Amniotic epithelial cell (primary cell): Measurements from ENCODE around the gene RBM19.

Source experiments
- DNase-seq: peaks from one replicate; pipeline ENCODE4 v3.0.0-alpha.2; 2010; ENCODE audit warnings: low read depth

RBM19 gene

GRCh38 chr12:113857371-113857770 lies 108.8 kb downstream of the RBM19 start:
- DNase-seq: no peak

DNA sequence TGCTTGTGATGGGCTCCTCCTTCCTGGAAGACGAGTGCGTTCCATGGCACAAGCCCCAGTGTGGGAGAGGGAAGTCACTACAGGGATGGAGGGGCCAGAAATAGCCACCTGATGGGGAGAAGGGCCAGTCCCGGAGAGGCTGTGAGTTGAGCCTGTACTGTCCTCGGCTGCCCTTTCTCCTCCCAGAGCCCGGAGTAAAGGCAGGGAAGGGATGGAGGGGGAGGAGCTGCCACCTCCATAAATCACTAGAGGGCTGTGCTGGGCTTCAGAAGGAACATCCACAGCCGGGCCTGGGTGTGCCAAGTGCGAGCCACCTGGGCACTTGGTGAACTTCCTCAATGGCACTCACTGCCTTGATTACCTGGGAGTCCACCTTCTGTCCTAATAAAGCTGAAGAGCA lies 110.1 kb downstream of the RBM19 start:
- DNase-seq: no peak

- DNase-seq: no peak
Observed at GRCh38 chr12:113854385-113855142, 111.6 kb downstream of the RBM19 start.

DNA sequence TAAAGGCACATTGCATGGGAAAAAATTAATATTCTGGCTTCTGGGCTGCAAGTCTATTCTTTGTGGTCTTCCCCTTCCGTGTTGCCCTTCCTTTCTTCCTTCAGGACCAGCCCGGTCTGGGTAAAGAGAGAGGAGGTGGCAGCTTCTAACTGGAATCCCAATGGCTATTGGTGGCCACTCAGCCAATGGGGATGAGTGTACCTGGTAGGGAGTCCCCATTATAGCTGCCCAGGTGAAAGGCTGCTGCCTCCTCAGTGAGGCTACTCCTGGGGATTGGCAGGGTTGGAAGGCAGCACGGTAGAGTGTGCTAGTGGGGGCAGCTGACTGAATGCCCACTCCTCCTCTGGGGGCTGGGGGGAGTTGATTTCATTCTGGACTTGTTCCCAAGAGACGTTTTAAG lies 112.6 kb downstream of the RBM19 start:
- DNase-seq: no peak

DNA sequence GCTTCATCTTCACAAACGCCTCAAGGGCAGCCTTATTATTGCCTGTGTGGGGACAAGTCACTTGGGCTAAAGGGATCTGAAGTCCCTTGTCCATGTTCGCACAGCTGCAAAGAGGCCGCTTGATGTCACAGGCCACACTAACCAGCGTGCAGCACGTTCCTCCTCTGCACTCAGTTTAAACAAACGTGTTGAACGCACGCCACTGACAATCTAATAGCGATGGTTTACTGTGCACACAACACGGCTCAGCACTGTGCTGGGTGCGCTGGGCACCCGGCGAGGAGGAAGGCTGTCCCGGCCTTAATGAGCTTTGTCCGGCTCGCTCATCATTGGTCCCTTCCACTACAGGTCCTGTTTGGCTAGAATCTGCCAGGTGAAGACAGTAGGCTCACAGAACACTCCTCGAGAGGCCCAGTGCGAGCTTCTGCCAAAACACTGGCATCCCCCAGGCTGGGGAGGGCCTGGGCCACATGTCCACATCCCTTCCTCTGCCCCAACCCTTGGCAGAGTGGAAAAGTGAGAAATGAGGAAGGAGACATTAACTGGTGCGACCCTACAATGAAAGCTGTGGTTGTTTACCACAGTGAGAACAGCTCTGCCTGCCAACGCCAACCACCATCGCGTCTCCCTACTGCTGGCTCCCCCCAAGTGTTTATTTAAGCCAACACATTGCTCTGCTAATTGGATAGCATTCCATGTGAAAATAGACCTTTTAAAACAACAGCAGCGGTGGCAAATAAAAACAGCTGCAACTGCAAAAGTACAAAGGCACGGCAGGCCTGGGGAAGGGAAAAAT lies 113.2 kb downstream of the RBM19 start:
- no peak for DNase-seq

DNA sequence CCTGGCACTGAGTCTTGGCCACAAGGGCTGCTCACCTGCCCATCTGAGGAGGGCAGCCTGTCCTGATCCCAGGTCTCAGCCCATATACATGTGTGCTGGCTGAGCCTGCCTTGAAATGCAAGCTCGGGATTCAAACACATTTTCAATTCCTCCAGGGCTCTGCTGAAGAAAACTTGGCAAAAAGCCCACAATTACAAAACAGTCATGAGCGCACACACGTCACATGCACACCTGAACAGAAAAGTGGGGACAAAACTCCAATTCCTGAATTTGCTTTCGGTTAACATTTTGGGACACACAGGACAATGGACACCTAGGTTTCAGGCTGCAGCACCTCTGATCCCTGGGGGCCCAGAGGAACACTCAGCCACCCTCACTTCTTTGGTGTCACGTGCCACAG lies 113.9 kb downstream of the RBM19 start:
- DNase-seq: no peak

- no peak for DNase-seq
Observed at GRCh38 chr12:113850309-113851056, 115.6 kb downstream of the RBM19 start.

DNA sequence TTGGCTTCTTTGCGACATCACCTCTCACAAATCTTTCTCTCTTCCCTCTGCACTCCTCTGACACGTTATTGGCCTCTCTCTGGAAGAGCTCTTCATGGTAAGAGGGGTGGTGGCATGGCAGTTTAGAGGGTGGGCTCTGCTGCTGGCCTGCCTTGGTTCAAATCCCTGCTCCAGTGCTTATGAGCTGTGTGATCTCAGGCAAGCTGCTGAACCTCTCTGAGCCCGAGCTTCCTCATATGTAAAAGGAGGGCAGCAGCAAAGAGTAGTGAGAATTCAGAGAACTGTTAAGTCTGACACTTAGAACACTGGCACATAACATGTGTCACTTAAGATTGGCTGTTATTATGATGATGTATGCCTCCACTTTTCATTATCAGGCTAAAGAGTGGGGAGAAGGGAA lies 118.3 kb downstream of the RBM19 start:
- DNase-seq: no peak

DNA sequence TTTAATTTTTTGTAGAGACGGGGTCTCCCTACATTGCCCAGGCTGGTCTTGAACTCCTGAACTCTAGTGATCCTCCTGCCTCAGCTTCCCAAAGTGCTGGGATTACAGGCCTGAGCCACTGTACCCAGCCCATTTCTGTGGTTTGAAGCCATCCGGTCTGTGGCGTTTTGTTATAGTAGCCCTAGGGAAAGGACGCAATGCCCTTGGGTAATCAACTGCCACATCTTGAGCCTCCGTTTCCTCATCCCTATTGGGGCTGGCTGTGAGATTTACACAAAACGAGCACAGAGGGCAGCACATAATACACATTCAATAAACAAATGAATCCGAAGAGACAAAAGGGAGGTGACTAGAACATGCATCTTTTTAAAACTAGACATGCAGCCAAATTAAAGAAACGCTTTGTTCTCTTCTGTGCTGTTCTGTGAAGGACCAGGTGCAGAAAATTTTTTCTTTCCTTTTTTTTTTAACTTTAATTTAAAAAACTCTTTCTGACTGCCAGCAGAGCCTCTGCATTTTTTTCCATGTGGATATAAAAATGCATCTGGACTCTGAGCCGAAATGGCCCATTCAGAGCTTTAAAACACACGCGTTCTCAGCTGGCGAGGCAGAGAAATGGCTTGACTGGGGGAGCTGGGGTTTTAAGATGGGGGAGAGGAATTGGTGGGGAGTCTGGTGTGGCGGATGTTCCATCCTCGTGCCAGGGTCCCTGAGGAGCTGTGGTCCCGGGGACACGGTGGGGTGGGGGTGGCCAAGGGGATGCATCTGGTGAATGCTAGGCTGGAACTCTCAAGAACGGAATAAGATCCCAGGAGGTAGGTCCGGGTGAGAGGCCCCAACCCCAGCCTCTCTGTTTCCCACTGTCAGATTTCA lies 119.0 kb downstream of the RBM19 start:
- no peak for DNase-seq

GRCh38 chr12:113845900-113846674 lies 120.0 kb downstream of the RBM19 start:
- no peak for DNase-seq

GRCh38 chr12:113844495-113845210 lies 121.5 kb downstream of the RBM19 start:
- DNase-seq: no peak

DNA sequence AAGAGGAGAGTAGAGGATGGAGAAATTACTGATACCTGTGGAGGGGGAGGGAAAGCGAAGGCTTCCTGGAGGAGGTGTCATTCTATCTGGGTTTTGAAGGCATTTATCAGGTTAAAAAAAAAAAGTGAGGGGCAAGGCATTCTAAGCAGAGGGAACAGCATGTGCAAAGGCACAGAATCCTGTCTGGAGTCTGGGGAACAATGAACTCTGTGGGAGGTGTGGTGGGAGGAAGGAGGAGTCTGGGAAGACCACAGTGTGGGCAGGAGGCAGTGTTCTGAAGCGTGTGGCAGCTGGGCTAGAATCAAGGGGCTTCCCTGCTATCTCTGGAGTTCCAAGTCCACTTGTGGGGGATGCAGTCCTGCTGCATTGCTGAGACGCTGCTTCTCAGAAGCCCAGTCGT lies 123.4 kb downstream of the RBM19 start:
- DNase-seq: no peak

DNA sequence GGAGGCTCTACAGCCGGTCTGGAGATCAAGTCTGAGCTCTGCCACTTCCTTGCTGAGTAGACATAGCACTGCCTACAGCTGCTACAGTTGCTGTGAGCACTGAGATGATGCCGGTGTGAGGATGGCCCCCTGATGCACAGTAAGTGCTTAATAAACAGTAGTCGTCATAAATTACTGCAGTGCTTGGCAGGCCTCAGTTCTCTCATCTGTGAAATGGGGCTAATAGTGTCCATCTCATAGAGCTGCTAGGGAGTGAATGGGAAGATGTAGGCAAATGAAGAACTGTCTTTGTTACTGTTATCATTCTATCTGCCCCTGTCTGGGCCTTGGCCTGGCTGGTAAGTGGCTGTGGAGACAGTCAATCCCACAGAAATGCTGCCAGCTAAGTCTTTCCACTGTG lies 124.3 kb downstream of the RBM19 start:
- DNase-seq: no peak

DNA sequence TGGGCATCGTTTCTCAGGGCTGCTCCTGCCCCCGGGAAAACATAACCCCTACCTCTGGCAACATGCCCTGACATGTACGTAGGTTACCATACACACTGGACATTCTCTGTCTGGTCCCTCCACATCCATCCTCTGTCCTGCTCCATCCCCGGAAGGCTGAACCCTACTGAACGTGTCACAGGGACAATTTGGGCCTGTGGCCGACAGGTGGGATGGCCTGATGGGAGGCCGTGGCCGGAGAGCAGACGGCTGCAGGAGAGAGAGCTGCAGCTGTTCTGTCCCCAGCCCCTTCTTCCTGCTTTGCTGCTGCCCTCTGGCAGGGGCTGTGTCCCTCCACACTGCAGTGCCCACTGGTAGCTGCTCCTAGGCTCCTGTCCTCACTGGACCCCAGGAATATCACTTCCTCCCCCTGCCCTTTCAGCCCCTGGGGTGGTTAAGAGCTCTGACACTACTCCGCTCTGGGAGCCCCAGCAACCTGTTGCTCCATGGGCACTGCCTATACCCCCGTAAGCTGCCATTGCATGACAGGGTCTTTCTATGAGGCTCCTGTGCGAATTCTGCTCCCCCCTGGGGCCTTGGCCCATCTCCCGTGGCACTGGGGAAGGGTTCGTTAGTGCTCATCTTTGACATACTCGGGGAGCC lies 125.6 kb downstream of the RBM19 start:
- no peak for DNase-seq

DNA sequence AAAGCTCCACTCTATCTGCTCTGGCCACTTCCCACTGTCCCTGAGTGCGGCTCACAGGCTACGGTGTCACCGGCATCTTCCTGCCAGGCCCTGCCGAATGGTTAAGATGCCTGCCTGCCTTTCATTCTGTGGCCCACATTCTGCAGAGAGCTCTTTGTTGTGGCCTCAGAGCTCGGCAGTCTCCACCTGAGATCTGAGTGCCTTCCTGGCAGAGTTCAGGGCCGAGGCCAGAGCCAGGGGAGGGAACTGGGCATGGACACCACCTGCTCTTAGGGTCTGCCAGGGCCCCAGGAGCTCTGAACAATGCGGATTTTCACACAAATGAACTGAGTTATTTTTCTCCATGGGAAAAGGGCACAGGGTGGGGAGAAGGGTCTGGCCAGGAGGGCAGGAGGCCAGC lies 127.2 kb downstream of the RBM19 start:
- DNase-seq: no peak

DNA sequence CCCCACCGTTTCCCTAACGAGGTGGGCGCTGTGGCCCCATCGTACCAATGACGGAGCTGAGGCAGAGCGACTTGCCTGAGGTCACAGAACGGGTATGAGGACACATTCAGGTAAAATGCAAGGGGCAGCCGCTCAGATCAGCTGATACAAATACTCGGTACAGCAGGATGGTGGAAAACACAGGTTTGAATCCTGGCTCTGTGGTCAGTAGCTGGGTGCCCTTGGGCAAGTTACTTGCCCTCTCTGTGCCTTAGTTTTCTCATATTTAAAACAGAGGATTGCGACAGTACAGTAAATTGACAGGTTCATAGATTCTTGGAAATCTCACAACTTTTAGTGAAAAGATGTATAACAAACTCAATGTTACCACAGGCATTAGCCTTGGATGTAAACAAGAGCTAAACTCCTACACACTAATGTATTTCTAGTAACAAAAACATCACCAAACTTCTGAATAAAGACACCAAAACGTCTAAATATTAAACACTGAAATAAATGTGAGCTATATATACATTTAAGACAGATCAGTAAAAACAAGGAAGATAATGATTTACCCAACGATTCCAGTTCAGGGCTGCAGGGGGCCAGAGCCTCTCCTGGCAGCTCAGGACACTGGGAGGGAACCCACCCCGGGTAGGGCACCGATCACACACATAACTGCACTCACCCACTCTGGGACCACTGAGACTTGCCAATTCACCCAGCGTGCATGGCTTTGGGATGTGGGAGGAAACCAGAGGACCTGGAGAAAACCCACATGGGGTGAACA lies 128.4 kb downstream of the RBM19 start:
- DNase-seq: no peak

DNA sequence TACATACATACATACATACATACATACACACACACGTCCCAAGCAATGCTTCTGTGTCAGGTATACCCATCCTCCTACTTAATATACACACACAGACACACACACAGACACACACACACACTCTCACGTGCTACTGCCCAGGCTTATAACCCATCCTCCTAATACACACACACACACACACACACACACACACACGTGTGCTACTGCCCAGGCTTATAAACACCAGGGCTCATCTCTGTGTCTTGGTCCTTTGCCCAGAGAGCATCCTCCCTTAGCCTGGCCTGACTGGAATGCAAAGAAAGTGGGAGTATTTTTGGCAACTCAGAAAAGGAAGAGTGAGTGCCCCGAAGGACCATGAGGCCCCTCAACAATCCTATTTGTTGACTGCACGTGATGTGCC lies 129.0 kb downstream of the RBM19 start:
- peak; percentile 24 for DNase-seq

DNA sequence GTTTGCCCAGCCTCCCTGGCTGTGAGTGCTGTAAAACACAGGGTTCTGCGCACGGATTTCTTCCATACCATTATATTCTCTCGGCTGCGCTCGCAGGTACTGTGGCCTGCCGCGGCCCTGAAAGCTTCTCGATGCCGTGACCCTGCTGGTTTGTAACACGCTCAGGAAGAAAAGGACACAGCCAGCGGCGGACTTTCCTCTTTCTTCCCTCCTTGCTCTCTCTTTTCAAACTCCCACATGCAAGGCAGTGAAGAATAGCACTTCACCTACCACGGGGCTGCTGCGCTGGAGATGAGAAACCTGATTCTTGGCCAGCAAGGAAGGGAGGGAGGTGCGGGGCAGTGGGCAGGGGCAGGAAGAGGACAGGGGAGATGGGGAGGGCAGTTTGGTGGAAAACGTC lies 130.2 kb downstream of the RBM19 start:
- DNase-seq: no peak

GRCh38 chr12:113835433-113835832 lies 130.7 kb downstream of the RBM19 start:
- DNase-seq: no peak
